Neural crest cell (in vitro differentiated cells): ENCODE measurements around the gene RBM45. TPM values are rescaled to one million over a fixed set of nuclear protein-coding genes. Genes with fewer than 3 reads are reported as not detected.
"Not testable (repeated sequence)": the region's sequence is repeated elsewhere in the genome, so short reads cannot be mapped to it uniquely, and the experiment has no call there.

Experiments
- DNase-seq: peaks from one replicate; pipeline ENCODE4 v3.0.0; 2021; ENCODE audit warnings: low read depth, mixed read lengths, low spot score
- H3K27ac Mint-ChIP-seq: one replicate; pipeline ENCODE4 v1.8.0; 2021; ENCODE audit warnings: mild to moderate bottlenecking, mixed read lengths; ENCODE audit not compliant: unreplicated experiment
- H3K27me3 Mint-ChIP-seq: 2 replicates; pipeline ENCODE4 v1.8.0; 2021; ENCODE audit warnings: low read depth, mild to moderate bottlenecking, mixed read lengths
- H3K36me3 Mint-ChIP-seq: 2 replicates; pipeline ENCODE4 v1.8.0; 2021; ENCODE audit warnings: low read depth, mild to moderate bottlenecking, mixed read lengths
- H3K4me1 Mint-ChIP-seq: 2 replicates; pipeline ENCODE4 v1.8.0; 2021; ENCODE audit warnings: mixed read lengths
- H3K4me3 Mint-ChIP-seq: one replicate; pipeline ENCODE4 v1.8.0; 2021; ENCODE audit warnings: mild to moderate bottlenecking, mixed read lengths
- H3K9me3 Mint-ChIP-seq: 2 replicates; pipeline ENCODE4 v1.8.0; 2021; ENCODE audit warnings: mixed read lengths
- CTCF ChIP-seq: fragments of 200-600 bp; sonication (generic); conservative IDR thresholded peaks from 2 replicates; pipeline ENCODE4 v1.5.0; 2021; ENCODE audit warnings: antibody characterized with exemption, mild to moderate bottlenecking
- total RNA-seq: library from RNA; stranded (reverse); gene quantifications from 2 replicates; pipeline ENCODE4 v1.2.1, GENCODE V29; 2021

RBM45 gene
- total RNA-seq, 1 donor from 2014 or later: 15.9 TPM

DNA sequence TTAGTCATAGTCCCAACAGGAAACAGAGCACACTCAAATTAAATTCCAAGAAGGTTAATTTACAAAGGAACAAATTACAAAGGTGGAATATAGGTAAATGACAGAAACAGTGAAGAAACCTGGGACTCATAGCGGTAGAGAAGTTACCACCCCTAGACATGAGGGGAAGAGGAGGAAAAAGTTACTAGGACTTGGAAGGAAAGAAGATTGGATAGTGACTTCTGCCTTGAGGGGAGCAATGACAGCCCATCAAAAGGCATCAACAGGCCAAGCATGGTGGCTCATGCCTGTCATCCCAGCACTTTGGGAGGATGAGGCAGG lies 37.3 kb upstream of the RBM45 start:
- Mint-ChIP-seq H3K9me3 (peaks cover 2% of the 10 kb centered on the region), H3K27ac (no peak overlapping the region), H3K36me3 (peaks cover under 1% of the 10 kb centered on the region), H3K4me3 (no peak overlapping the region), H3K4me1 (peaks cover 13% of the 10 kb centered on the region), H3K27me3 (peaks cover 62% of the 10 kb centered on the region)
- TF ChIP-seq CTCF: no peak
- DNase-seq: no peak

GRCh38 chr2:178076130-178076529 lies 36.1 kb upstream of the RBM45 start:
- Mint-ChIP-seq H3K27ac (no peak overlapping the region), H3K36me3 (peaks cover 3% of the 10 kb centered on the region)

DNA sequence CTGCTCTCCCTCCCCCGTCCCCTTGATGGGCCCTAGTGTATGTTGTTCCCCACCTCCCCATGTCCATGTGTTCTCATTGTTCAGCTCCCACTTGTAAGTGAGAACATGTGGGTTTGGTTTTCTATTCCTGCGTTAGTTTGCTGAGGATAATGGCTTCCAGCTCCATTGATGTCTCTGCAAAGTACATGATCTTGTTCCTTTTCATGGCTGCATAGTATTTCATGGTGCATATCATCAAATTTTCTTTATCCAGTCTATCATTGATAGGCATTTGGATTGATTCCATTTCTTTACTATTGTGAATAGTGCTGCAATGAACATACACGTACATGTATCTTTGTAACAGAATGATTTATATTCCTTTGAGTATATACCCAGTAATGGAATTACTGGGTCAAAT lies 33.0 kb upstream of the RBM45 start:
- not testable (repeated sequence) for H3K4me1 Mint-ChIP-seq, H3K9me3 Mint-ChIP-seq, H3K27ac Mint-ChIP-seq, DNase-seq, H3K4me3 Mint-ChIP-seq, H3K36me3 Mint-ChIP-seq
- peaks cover 19% of the 10 kb centered on the region for H3K27me3 Mint-ChIP-seq

More at GRCh38 chr2:178076130-178076529, 36.1 kb upstream of the RBM45 start:
- TF ChIP-seq CTCF: no peak
- Mint-ChIP-seq H3K4me1 (peaks cover 13% of the 10 kb centered on the region), H3K4me3 (no peak overlapping the region), H3K9me3 (peaks cover 2% of the 10 kb centered on the region), H3K27me3 (peaks cover 51% of the 10 kb centered on the region)
- no peak for DNase-seq

DNA sequence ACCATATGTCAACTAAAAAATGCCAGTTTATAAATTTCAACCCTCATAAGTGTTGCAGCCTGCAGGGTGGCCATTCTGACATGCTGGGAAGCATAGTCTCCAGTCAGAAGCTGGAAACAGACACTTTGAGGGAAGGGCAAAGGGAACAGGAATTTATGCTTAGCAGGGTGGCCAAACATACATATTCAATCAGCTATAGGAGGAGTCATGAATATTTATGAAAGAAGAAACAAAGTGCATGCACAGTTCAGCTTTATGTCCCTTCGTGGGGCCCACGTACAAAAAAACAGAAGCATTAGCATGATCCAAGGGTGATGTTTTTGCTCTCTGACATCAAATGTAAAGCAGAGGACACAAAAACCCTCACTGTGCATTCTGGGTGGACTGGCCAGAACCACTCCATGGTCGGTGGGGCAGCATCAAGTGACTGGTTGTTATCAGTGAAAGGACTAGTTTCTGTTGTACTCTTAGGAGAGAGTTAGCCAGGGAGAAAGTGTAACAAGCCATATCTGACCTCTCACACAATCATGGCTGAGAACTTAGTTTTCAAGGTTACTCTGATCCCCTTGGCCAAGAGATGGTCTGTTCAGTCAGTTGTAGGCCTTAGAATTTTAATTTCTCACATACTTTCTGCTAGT lies 29.7 kb upstream of the RBM45 start:
- H3K4me3 Mint-ChIP-seq: no peak overlapping the region
- H3K27ac Mint-ChIP-seq: no peak overlapping the region
- peaks cover 2% of the 10 kb centered on the region for H3K9me3 Mint-ChIP-seq
- peaks cover 6% of the 10 kb centered on the region for H3K4me1 Mint-ChIP-seq
- H3K36me3 Mint-ChIP-seq: peaks cover 3% of the 10 kb centered on the region
- no peak for TF ChIP-seq CTCF
- DNase-seq: no peak
- peaks cover 4% of the 10 kb centered on the region for H3K27me3 Mint-ChIP-seq

DNA sequence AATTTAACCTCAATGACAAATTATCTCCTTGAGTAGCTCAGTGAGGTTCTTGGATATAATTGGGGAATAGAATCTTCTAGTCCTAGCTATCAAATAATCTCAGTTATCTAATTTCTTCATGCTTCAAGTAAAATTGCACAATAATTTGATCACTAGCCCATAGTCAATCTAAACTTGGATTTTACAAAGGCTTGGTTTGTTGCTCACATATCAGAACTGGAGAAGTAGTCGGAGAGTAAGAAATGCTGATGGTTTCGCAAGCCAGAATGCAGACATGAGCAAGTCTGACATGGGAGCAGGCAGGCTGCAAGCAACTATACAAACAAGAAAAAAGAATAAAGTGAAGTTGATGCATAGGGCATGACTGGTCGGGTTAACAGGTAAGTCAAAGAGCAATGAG lies 28.0 kb upstream of the RBM45 start:
- H3K36me3 Mint-ChIP-seq: peaks cover 3% of the 10 kb centered on the region
- H3K4me3 Mint-ChIP-seq: no peak overlapping the region
- H3K27ac Mint-ChIP-seq: no peak overlapping the region
- no peak for TF ChIP-seq CTCF
- no peaks in the 10 kb centered on the region for H3K9me3 Mint-ChIP-seq
- no peak for DNase-seq
- peaks cover 6% of the 10 kb centered on the region for H3K4me1 Mint-ChIP-seq
- no peaks in the 10 kb centered on the region for H3K27me3 Mint-ChIP-seq

GRCh38 chr2:178088774-178089270 lies 23.4 kb upstream of the RBM45 start:
- no peak for DNase-seq
- no peaks in the 10 kb centered on the region for H3K27me3 Mint-ChIP-seq

More at GRCh38 chr2:178088774-178089270, 23.4 kb upstream of the RBM45 start:
- Mint-ChIP-seq H3K4me1 (no peaks in the 10 kb centered on the region), H3K27ac (no peak overlapping the region), H3K36me3 (no peaks in the 10 kb centered on the region), H3K9me3 (no peaks in the 10 kb centered on the region), H3K4me3 (no peak overlapping the region)
- TF ChIP-seq CTCF: no peak
